GM18507 (cell line): ENCODE results near the gene IFITM5.
A peak's percentile ranks its signal among the peaks of the same experiment; 100 is the strongest.
"Not testable (repeated sequence)": the region's sequence is repeated elsewhere in the genome, so short reads cannot be mapped to it uniquely, and the experiment has no call there.

Experiments used
- DNase-seq: peaks from one replicate; pipeline ENCODE4 v3.0.0; 2011; ENCODE audit warnings: low read depth; ENCODE audit not compliant: insufficient read length; ENCODE audit errors: extremely low spot score
- FAIRE-seq: peaks from 2 replicates; lab custom pipeline; 2011; peaks lifted over from hg19 to GRCh38; lab: Jason Lieb, UNC

Gene IFITM5

GRCh38 chr11:272195-272930 is 27.0 kb downstream of the IFITM5 start:
- DNase-seq (no peak), FAIRE-seq (no peak)

- FAIRE-seq = no peak
- no peak for DNase-seq
These were observed 28.0 kb downstream of the IFITM5 start for GRCh38 chr11:271319-271715.

- no peak for FAIRE-seq
- no peak for DNase-seq
These were observed 28.6 kb downstream of the IFITM5 start for GRCh38 chr11:270451-271318.

- DNase-seq (no peak), FAIRE-seq (peak; percentile 98)
These were observed 30.0 kb downstream of the IFITM5 start for GRCh38 chr11:269146-269890.

- FAIRE-seq, DNase-seq: not testable (repeated sequence)
These were observed 30.6 kb downstream of the IFITM5 start for GRCh38 chr11:268716-269145.

GRCh38 chr11:267491-267994 is 31.8 kb downstream of the IFITM5 start:
- no peak for DNase-seq
- peak; percentile 53 for FAIRE-seq

- FAIRE-seq (no peak), DNase-seq (no peak)
These were observed 32.5 kb downstream of the IFITM5 start for GRCh38 chr11:266676-267439.

- FAIRE-seq (peak; percentile 12), DNase-seq (no peak)
These were observed 37.7 kb downstream of the IFITM5 start for GRCh38 chr11:261624-262023.

- FAIRE-seq (no peak), DNase-seq (no peak)
These were observed 39.9 kb downstream of the IFITM5 start for GRCh38 chr11:259413-259812.

GRCh38 chr11:257766-258493 is 41.4 kb downstream of the IFITM5 start:
- FAIRE-seq = no peak
- DNase-seq = no peak

- FAIRE-seq (peak; percentile 80), DNase-seq (no peak)
These were observed 42.2 kb downstream of the IFITM5 start for GRCh38 chr11:256952-257737.

GRCh38 chr11:255816-256215 is 43.5 kb downstream of the IFITM5 start:
- FAIRE-seq (no peak), DNase-seq (no peak)

GRCh38 chr11:255176-255575 is 44.1 kb downstream of the IFITM5 start:
- no peak for FAIRE-seq
- no peak for DNase-seq

GRCh38 chr11:253886-254270 is 45.4 kb downstream of the IFITM5 start:
- DNase-seq = no peak

GRCh38 chr11:253160-253885 is 46.0 kb downstream of the IFITM5 start:
- no peak for FAIRE-seq
- no peak for DNase-seq

More at GRCh38 chr11:253886-254270, 45.4 kb downstream of the IFITM5 start:
- FAIRE-seq = no peak

- no peak for DNase-seq
- no peak for FAIRE-seq
These were observed 46.7 kb downstream of the IFITM5 start for GRCh38 chr11:252666-253065.

- FAIRE-seq = no peak
These were observed 47.8 kb downstream of the IFITM5 start for GRCh38 chr11:251550-251949.

More at GRCh38 chr11:251550-251949, 47.8 kb downstream of the IFITM5 start:
- DNase-seq = no peak
